HG03342 (cell line): ENCODE results near the gene GIMAP8.
"Not testable (repeated sequence)": the region's sequence is repeated elsewhere in the genome, so short reads cannot be mapped to it uniquely, and the experiment has no call there.

Source experiments
- ATAC-seq: cut with Tn5 transposase; IDR thresholded peaks from one replicate; pipeline ENCODE4 v1.9.1; 2021; ENCODE audit warnings: mild to moderate bottlenecking, moderate library complexity; ENCODE audit not compliant: unreplicated experiment

Gene GIMAP8

GRCh38 chr7:150507947-150508602, 57.6 kb downstream of the GIMAP8 start:
- no peak for ATAC-seq

GRCh38 chr7:150511048-150511447, 60.6 kb downstream of the GIMAP8 start:
- no peak for ATAC-seq

- no peak for ATAC-seq
Observed at GRCh38 chr7:150513758-150514157, 63.3 kb downstream of the GIMAP8 start.

- no peak for ATAC-seq
Observed at GRCh38 chr7:150514748-150515222, 64.4 kb downstream of the GIMAP8 start, which contains the start of gene GIMAP7. TSS of gene GIMAP7 (plus strand) at chr7:150514872. CDS start at chr7:150519975, 5,103 bp downstream.

- ATAC-seq: no peak
Observed at GRCh38 chr7:150515248-150516147, 65.1 kb downstream of the GIMAP8 start.

- no peak for ATAC-seq
Observed at GRCh38 chr7:150516956-150517745, 66.7 kb downstream of the GIMAP8 start.

GRCh38 chr7:150519310-150519709, 68.9 kb downstream of the GIMAP8 start:
- no peak for ATAC-seq

GRCh38 chr7:150520145-150520544, 69.7 kb downstream of the GIMAP8 start:
- no peak for ATAC-seq

- not testable (repeated sequence) for ATAC-seq
Observed at GRCh38 chr7:150522931-150523330, 72.5 kb downstream of the GIMAP8 start.

GRCh38 chr7:150524018-150524417, 73.6 kb downstream of the GIMAP8 start:
- ATAC-seq: no peak
